NB4 (cell line): ENCODE results near the gene CHRDL1.

ENCODE experiments used
- POLR2A ChIP-seq: IDR thresholded peaks from 2 replicates; pipeline ENCODE4 v1.6.1; 2011; ENCODE audit warnings: mild to moderate bottlenecking; ENCODE audit not compliant: insufficient read length; ENCODE audit errors: extremely low read depth
- TF ChIP-seq, protein P1 (sequence below): IDR thresholded peaks from one replicate; pipeline ENCODE4 v1.5.1; 2012; ENCODE audit warnings: low read depth, low read length

GRCh38 chrX:110794601-110795000, 1.0 kb downstream of the CHRDL1 start:
- TF ChIP-seq, protein P1, sequence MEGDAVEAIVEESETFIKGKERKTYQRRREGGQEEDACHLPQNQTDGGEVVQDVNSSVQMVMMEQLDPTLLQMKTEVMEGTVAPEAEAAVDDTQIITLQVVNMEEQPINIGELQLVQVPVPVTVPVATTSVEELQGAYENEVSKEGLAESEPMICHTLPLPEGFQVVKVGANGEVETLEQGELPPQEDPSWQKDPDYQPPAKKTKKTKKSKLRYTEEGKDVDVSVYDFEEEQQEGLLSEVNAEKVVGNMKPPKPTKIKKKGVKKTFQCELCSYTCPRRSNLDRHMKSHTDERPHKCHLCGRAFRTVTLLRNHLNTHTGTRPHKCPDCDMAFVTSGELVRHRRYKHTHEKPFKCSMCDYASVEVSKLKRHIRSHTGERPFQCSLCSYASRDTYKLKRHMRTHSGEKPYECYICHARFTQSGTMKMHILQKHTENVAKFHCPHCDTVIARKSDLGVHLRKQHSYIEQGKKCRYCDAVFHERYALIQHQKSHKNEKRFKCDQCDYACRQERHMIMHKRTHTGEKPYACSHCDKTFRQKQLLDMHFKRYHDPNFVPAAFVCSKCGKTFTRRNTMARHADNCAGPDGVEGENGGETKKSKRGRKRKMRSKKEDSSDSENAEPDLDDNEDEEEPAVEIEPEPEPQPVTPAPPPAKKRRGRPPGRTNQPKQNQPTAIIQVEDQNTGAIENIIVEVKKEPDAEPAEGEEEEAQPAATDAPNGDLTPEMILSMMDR: no peak
- no peak for TF ChIP-seq POLR2A
